MM.1S (cell line): ENCODE measurements around the gene AK4.

ENCODE experiments used
- DNase-seq: peaks from one replicate; pipeline ENCODE4 v3.0.0-alpha.2; 2015
- H2AFZ ChIP-seq: fragments of 300-600 bp; sonication (generic); 2 replicates; pipeline ENCODE4 v1.6.0; 2016; ENCODE audit warnings: antibody characterized with exemption, low read length
- H3F3A ChIP-seq: fragments of 300-600 bp; sonication (generic); 2 replicates; pipeline ENCODE4 v1.6.1; 2016; ENCODE audit warnings: mild to moderate bottlenecking, antibody characterized with exemption, low read length, moderate library complexity, mixed read lengths; ENCODE audit not compliant: insufficient read depth
- H3K27ac ChIP-seq: fragments of 300-600 bp; sonication (generic); 2 replicates; pipeline ENCODE4 v1.5.1; 2016; ENCODE audit warnings: mild to moderate bottlenecking, low read length
- H3K27me3 ChIP-seq: fragments of 300-600 bp; sonication (generic); replicated peaks from 2 replicates; pipeline ENCODE4 v1.6.0; 2016; ENCODE audit warnings: low read length; ENCODE audit not compliant: insufficient read depth
- H3K36me3 ChIP-seq: fragments of 300-600 bp; sonication (generic); replicated peaks from 2 replicates; pipeline ENCODE4 v1.6.1; 2016; ENCODE audit warnings: mild to moderate bottlenecking, low read length, mixed read lengths; ENCODE audit not compliant: insufficient read depth
- H3K4me1 ChIP-seq: fragments of 300-600 bp; sonication (generic); 2 replicates; pipeline ENCODE4 v1.6.1; 2016; ENCODE audit warnings: low read length, mixed read lengths
- H3K4me2 ChIP-seq: fragments of 300-600 bp; sonication (generic); 2 replicates; pipeline ENCODE4 v1.6.0; 2016; ENCODE audit warnings: low read depth, low read length
- H3K4me3 ChIP-seq: fragments of 300-600 bp; sonication (generic); 2 replicates; pipeline ENCODE4 v1.5.1; 2016; ENCODE audit warnings: low read length, mixed read lengths
- H3K79me2 ChIP-seq: fragments of 300-600 bp; sonication (generic); 2 replicates; pipeline ENCODE4 v1.6.1; 2016; ENCODE audit warnings: mixed run types, low read length, mixed read lengths
- H3K9ac ChIP-seq: fragments of 300-600 bp; sonication (generic); 2 replicates; pipeline ENCODE4 v1.6.1; 2016; ENCODE audit warnings: low read length, mixed read lengths
- H3K9me2 ChIP-seq: fragments of 300-600 bp; sonication (generic); replicated peaks from 2 replicates; pipeline ENCODE4 v1.6.1; 2016; ENCODE audit warnings: mild to moderate bottlenecking, low read length, mixed read lengths; ENCODE audit not compliant: insufficient read depth
- H3K9me3 ChIP-seq: fragments of 300-600 bp; sonication (generic); replicated peaks from 2 replicates; pipeline ENCODE4 v1.6.1; 2016; ENCODE audit warnings: mild to moderate bottlenecking, low read length, mixed read lengths; ENCODE audit not compliant: insufficient read depth
- H4K20me1 ChIP-seq: fragments of 300-600 bp; sonication (generic); 2 replicates; pipeline ENCODE4 v1.6.1; 2016; ENCODE audit warnings: mild to moderate bottlenecking, low read length, moderate library complexity, mixed read lengths; ENCODE audit not compliant: insufficient read depth
- EZH2 ChIP-seq: fragments of 300-600 bp; sonication (generic); optimal IDR thresholded peaks from 2 replicates; pipeline ENCODE3; 2017; ENCODE audit warnings: low read depth, mild to moderate bottlenecking, antibody characterized with exemption, low read length, mixed read lengths
- EZH2phosphoT487 ChIP-seq: fragments of 300-600 bp; sonication (generic); IDR thresholded peaks from 2 replicates; pipeline ENCODE4 v1.6.1; 2018; ENCODE audit warnings: antibody characterized with exemption, low read length
- TF ChIP-seq, protein P1 (sequence below): fragments of 300-600 bp; sonication (generic); IDR thresholded peaks from 2 replicates; pipeline ENCODE4 v1.5.1; 2016; ENCODE audit warnings: antibody characterized with exemption, low read length, mixed read lengths

AK4 gene

DNA sequence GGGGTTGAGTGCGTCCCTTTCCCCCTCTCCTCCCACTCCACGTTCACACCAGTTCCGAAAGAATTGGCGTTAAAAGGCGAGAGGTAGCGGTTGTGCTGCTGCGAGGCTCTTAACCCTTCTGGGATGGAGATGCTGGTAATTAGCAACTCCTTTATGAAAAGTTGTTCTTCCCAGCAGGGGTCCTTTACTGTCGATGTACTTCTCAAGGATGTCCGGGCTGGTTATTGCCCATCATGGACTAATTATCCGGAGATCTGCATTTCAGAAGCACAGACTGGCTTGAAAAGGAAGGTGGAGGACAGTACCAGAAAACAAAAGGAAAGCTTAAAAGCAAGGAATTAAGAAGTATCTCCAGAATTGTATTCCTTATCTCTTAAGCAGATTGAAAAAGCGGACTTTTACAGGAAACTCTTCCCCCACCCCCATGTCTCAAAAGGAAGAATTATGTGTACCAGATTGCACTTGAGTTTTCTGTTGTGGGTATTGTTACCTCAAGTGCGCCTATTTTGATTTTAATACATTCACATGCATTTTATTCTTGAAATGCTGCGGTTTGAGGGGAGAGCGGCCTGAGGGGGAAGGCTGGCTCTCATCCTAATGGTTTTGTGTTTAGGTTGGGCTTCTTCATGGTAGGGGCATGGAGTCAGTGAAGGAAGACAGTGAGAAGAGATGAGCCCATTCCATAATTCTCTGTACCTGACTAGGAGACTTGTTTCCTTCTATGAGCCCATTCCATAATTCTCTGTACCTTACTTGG lies 1.5 kb downstream of the AK4 start:
- H3K79me2 ChIP-seq, result no peaks in the 10 kb centered on the region
- H3K4me2 ChIP-seq, result peak overlapping the region; percentile 89; the same call in 1 of the 2 replicates
- H3K9me3 ChIP-seq, result no peaks in the 10 kb centered on the region
- no peaks in the 10 kb centered on the region for H3F3A ChIP-seq
- no peaks in the 10 kb centered on the region for H3K9me2 ChIP-seq
- no peak overlapping the region for H3K27ac ChIP-seq
- no peaks in the 10 kb centered on the region for H3K36me3 ChIP-seq
- H4K20me1 ChIP-seq, result no peaks in the 10 kb centered on the region
- H3K4me3 ChIP-seq, result no peak overlapping the region
- no peak for DNase-seq
- no peak overlapping the region for H3K9ac ChIP-seq
- no peaks in the 10 kb centered on the region for H3K27me3 ChIP-seq
- no peak overlapping the region for H2AFZ ChIP-seq
- TF ChIP-seq EZH2, result no peak
- TF ChIP-seq, protein P1, sequence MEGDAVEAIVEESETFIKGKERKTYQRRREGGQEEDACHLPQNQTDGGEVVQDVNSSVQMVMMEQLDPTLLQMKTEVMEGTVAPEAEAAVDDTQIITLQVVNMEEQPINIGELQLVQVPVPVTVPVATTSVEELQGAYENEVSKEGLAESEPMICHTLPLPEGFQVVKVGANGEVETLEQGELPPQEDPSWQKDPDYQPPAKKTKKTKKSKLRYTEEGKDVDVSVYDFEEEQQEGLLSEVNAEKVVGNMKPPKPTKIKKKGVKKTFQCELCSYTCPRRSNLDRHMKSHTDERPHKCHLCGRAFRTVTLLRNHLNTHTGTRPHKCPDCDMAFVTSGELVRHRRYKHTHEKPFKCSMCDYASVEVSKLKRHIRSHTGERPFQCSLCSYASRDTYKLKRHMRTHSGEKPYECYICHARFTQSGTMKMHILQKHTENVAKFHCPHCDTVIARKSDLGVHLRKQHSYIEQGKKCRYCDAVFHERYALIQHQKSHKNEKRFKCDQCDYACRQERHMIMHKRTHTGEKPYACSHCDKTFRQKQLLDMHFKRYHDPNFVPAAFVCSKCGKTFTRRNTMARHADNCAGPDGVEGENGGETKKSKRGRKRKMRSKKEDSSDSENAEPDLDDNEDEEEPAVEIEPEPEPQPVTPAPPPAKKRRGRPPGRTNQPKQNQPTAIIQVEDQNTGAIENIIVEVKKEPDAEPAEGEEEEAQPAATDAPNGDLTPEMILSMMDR, result no peak
- no peak for TF ChIP-seq EZH2phosphoT487
- 0 out of 2 replicates have a peak, but pooled peaks cover 3% of the 10 kb centered on the region for H3K4me1 ChIP-seq

DNA sequence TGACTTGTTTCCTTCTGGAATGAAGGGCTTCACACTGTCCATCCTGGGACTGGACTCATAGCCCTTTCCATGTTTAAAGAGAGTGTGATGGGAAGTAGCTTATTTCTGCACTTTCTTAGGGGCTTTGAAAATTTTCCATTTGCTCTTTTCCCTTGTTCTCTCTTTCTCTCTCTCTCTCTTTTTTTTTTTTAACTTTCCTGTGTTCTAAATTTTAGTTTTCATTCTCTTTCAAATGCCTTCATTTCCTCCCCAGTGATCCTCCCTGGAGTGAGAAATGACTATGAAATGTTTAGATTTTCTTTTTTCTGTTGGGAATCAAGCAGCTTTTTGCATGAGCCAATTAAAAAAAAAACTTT lies 2.1 kb downstream of the AK4 start:
- no peak overlapping the region for H2AFZ ChIP-seq
- no peak for DNase-seq
- H3K4me3 ChIP-seq, result no peak overlapping the region
- no peaks in the 10 kb centered on the region for H3K9me3 ChIP-seq
- H3K4me2 ChIP-seq, result no peak overlapping the region
- H3K4me1 ChIP-seq, result 0 out of 2 replicates have a peak, but pooled peaks cover 3% of the 10 kb centered on the region
- H3K36me3 ChIP-seq, result no peaks in the 10 kb centered on the region
- H3K9me2 ChIP-seq, result no peaks in the 10 kb centered on the region
- no peaks in the 10 kb centered on the region for H3K27me3 ChIP-seq
- no peaks in the 10 kb centered on the region for H4K20me1 ChIP-seq
- no peaks in the 10 kb centered on the region for H3K79me2 ChIP-seq
- TF ChIP-seq, protein P1, result no peak
- TF ChIP-seq EZH2phosphoT487, result no peak
- no peak for TF ChIP-seq EZH2
- H3F3A ChIP-seq, result no peaks in the 10 kb centered on the region
- no peak overlapping the region for H3K27ac ChIP-seq
- H3K9ac ChIP-seq, result no peak overlapping the region

DNA sequence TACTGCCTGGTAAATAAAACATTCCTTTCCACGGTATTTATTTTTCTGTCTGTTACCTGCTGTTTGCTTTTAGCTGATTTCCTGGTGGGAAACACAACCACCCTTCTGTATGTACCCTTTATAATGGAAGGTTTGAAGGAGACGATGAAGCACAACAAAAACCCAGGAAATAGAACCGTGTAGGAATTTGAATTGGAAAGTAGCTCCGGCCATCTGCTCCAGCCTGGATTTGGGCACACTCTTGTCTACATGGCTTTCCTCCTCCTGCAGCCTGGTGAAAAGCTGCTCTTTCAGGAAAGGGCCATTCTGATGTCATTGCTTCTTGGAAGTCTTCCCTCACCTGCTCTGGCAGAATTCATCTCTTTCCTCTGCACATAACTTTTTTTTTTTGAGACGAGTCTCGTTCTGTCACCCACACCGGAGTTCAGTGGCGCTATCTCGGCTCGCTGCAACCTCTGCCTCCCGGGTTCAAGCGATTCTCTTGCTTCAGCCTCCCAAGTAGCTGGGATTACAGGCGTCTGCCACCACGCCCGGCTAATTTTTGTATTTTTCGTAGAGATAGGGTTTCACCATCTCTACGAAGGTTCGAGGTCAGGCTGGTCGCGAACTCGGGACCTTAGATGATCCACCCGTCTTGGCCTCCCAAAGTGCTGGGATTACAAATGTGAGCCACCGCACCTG lies 2.7 kb downstream of the AK4 start:
- no peaks in the 10 kb centered on the region for H3K9me3 ChIP-seq
- H3K27me3 ChIP-seq, result no peaks in the 10 kb centered on the region
- H3K9me2 ChIP-seq, result no peaks in the 10 kb centered on the region
- no peak overlapping the region for H3K27ac ChIP-seq
- H3F3A ChIP-seq, result no peaks in the 10 kb centered on the region
- H4K20me1 ChIP-seq, result no peaks in the 10 kb centered on the region
- no peak overlapping the region for H3K4me3 ChIP-seq
- DNase-seq, result no peak
- no peak overlapping the region for H2AFZ ChIP-seq
- H3K9ac ChIP-seq, result no peak overlapping the region
- TF ChIP-seq EZH2phosphoT487, result no peak
- TF ChIP-seq, protein P1, result no peak
- TF ChIP-seq EZH2, result no peak
- 0 out of 2 replicates have a peak, but pooled peaks cover 3% of the 10 kb centered on the region for H3K4me1 ChIP-seq
- H3K36me3 ChIP-seq, result no peaks in the 10 kb centered on the region
- H3K4me2 ChIP-seq, result no peak overlapping the region
- no peaks in the 10 kb centered on the region for H3K79me2 ChIP-seq
